ENCODE data around the gene BAIAP2.

Gene BAIAP2

GRCh38 chr17:81084680-81085419 is 49.9 kb downstream of the BAIAP2 start:
- TF ChIP-seq Cebpa-rat (IDR thresholded peaks at IDR 0.05): no peak
- peak overlapping the region in 7 of 11 experiments; percentile 23 to 87 (median 77); a peak in 14 of 22 replicates for H3K4me2 ChIP-seq
- no peaks in the 10 kb centered on the region for H3K9me3 ChIP-seq (replicated peaks in 1 of 11)
- no peak overlapping the region for H3K4me3 ChIP-seq
- peaks cover 42 to 71% (median 64%) of the 10 kb centered on the region in 10 experiments for H3K4me1 ChIP-seq
- peaks cover 96 to 100% (median 100%) of the 10 kb centered on the region in 11 experiments for H3K27me3 ChIP-seq
- no peaks in the 10 kb centered on the region for H3K36me3 ChIP-seq
- H3K27ac ChIP-seq: no peak overlapping the region
- no peak overlapping the region for H3K9ac ChIP-seq
- peaks cover 0 to 98% (median 84%) of the 10 kb centered on the region in 11 experiments; a peak in 20 of 22 replicates for H4K20me1 ChIP-seq

DNA sequence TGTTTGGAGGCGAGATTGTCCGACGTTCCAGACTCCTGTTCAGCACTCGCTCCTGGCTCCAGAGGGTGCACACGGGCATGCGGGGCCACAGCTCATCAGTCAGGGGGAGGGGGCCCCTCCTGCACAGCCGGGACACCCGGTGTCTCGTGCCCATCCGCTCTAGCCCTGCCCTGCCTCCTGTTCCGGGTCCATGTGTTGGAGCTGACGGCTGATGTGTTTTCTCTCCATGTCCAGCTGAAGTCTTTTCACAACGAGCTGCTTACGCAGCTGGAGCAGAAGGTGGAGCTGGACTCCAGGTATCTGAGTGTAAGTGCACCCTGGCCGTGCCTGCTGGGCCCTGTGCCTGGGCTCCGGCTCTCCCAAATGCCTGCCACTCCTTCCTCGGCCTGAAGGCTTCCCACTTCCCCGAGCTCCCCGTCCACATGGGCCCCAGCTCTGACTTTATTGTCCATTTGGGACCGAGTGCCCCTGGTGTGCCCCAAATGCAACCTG is 50.5 kb downstream of the BAIAP2 start:
- no peak overlapping the region for H3K27ac ChIP-seq
- no peaks in the 10 kb centered on the region for H3K9me3 ChIP-seq (replicated peaks in 1 of 11)
- H3K36me3 ChIP-seq: no peaks in the 10 kb centered on the region
- H3K27me3 ChIP-seq: peaks cover 90 to 100% (median 100%) of the 10 kb centered on the region in 11 experiments
- H3K4me3 ChIP-seq: no peak overlapping the region
- no peak for TF ChIP-seq Cebpa-rat (IDR thresholded peaks at IDR 0.05)
- peaks cover 0 to 98% (median 78%) of the 10 kb centered on the region in 11 experiments; a peak in 20 of 22 replicates for H4K20me1 ChIP-seq
- no peak overlapping the region for H3K9ac ChIP-seq
- peaks cover 42 to 71% (median 64%) of the 10 kb centered on the region in 10 experiments for H3K4me1 ChIP-seq
- H3K4me2 ChIP-seq: no peak overlapping the region

GRCh38 chr17:81086789-81087551 is 52.0 kb downstream of the BAIAP2 start:
- peaks cover 75 to 96% (median 91%) of the 10 kb centered on the region in 11 experiments for H3K27me3 ChIP-seq
- no peaks in the 10 kb centered on the region for H3K9me3 ChIP-seq (replicated peaks in 1 of 11)
- H3K27ac ChIP-seq: no peak overlapping the region
- H3K4me2 ChIP-seq: peak overlapping the region in 10 of 11 experiments; percentile 18 to 50 (median 38); a peak in 14 of 22 replicates
- no peak for TF ChIP-seq Cebpa-rat (IDR thresholded peaks at IDR 0.05)
- no peak overlapping the region for H3K9ac ChIP-seq
- H4K20me1 ChIP-seq: peaks cover 0 to 94% (median 71%) of the 10 kb centered on the region in 11 experiments; a peak in 19 of 22 replicates
- no peaks in the 10 kb centered on the region for H3K36me3 ChIP-seq
- peaks cover 37 to 59% (median 54%) of the 10 kb centered on the region in 10 experiments for H3K4me1 ChIP-seq
- no peak overlapping the region for H3K4me3 ChIP-seq

- Histone ChIP-seq H3K4me3 (peak overlapping the region in 1 of 10 experiments; percentile 33; a peak in 1 of 20 replicates), H3K4me2 (peak overlapping the region; percentile 52 to 90 (median 84)), H3K27ac (peak overlapping the region in 2 of 11 experiments; percentile 35 to 42; a peak in 3 of 22 replicates), H3K4me1 (peaks cover 39 to 54% (median 47%) of the 10 kb centered on the region in 10 experiments), H3K9me3 (replicated peaks in 1 of 11) (no peaks in the 10 kb centered on the region), H3K9ac (peak overlapping the region in 2 of 11 experiments; percentile 18; a peak in 1 of 22 replicates), H3K36me3 (no peaks in the 10 kb centered on the region), H4K20me1 (peaks cover 0 to 92% (median 60%) of the 10 kb centered on the region in 11 experiments; a peak in 17 of 22 replicates), H3K27me3 (peaks cover 60 to 95% (median 89%) of the 10 kb centered on the region in 11 experiments)
- no peak for TF ChIP-seq Cebpa-rat (IDR thresholded peaks at IDR 0.05)
Observed at GRCh38 chr17:81090361-81091136, 55.6 kb downstream of the BAIAP2 start.

GRCh38 chr17:81091154-81091553 is 56.2 kb downstream of the BAIAP2 start:
- TF ChIP-seq Cebpa-rat (IDR thresholded peaks at IDR 0.05): no peak
- H3K4me1 ChIP-seq: peaks cover 46 to 60% (median 53%) of the 10 kb centered on the region in 10 experiments
- no peak overlapping the region for H3K27ac ChIP-seq
- H3K9me3 ChIP-seq (replicated peaks in 1 of 11): no peaks in the 10 kb centered on the region
- peaks cover 0 to 94% (median 62%) of the 10 kb centered on the region in 11 experiments; a peak in 18 of 22 replicates for H4K20me1 ChIP-seq
- no peak overlapping the region for H3K9ac ChIP-seq
- H3K36me3 ChIP-seq: no peaks in the 10 kb centered on the region
- H3K4me2 ChIP-seq: peak overlapping the region in 3 of 11 experiments; percentile 22 to 45 (median 38); a peak in 3 of 22 replicates
- no peak overlapping the region for H3K4me3 ChIP-seq
- peaks cover 62 to 95% (median 89%) of the 10 kb centered on the region in 11 experiments for H3K27me3 ChIP-seq

- Histone ChIP-seq H3K27me3 (peaks cover 62 to 95% (median 89%) of the 10 kb centered on the region in 11 experiments), H3K4me1 (peaks cover 53 to 68% (median 61%) of the 10 kb centered on the region in 10 experiments), H4K20me1 (peaks cover 0 to 94% (median 61%) of the 10 kb centered on the region in 11 experiments; a peak in 18 of 22 replicates), H3K27ac (no peak overlapping the region), H3K4me3 (no peak overlapping the region), H3K4me2 (peak overlapping the region in 2 of 11 experiments; percentile 38 to 45; a peak in 3 of 22 replicates), H3K9me3 (replicated peaks in 1 of 11) (no peaks in the 10 kb centered on the region), H3K9ac (no peak overlapping the region), H3K36me3 (no peaks in the 10 kb centered on the region)
- TF ChIP-seq Cebpa-rat (IDR thresholded peaks at IDR 0.05): no peak
Observed at GRCh38 chr17:81091774-81092517, 57.0 kb downstream of the BAIAP2 start.

DNA sequence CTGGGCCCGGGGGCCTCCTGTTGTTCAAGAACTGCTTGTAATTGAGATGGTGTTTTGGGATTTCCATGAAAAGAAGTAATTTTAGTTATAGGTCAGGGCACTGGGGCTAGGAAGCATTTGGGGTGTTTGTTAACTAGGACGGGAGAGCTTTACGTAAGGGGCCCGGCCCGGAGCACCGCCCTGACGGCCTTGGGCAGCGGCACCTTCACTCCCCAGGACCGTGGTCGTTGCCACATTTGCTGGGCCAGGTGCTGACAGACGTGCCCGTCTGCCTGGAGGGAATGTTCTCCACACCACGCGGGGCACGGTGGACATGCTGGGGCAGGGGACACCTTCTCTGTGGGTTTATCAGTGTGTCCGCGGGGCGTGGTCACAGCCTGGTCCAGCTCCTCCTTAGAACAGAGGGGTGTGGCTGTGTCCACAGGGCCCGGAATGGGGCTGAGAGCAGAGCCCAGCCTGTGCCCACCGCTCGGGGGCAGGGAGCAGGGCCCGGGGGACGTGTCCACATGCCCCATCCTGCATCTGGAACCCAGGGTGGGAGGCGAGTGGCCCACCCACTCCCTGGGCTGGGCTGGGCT is 57.7 kb downstream of the BAIAP2 start:
- Histone ChIP-seq H4K20me1 (peaks cover 0 to 93% (median 60%) of the 10 kb centered on the region in 11 experiments; a peak in 18 of 22 replicates), H3K4me1 (peaks cover 53 to 68% (median 62%) of the 10 kb centered on the region in 10 experiments), H3K4me2 (no peak overlapping the region), H3K9me3 (replicated peaks in 1 of 11) (no peaks in the 10 kb centered on the region), H3K36me3 (no peaks in the 10 kb centered on the region), H3K27ac (no peak overlapping the region), H3K4me3 (no peak overlapping the region), H3K9ac (no peak overlapping the region), H3K27me3 (peaks cover 62 to 95% (median 89%) of the 10 kb centered on the region in 11 experiments)
- no peak for TF ChIP-seq Cebpa-rat (IDR thresholded peaks at IDR 0.05)
